Aorta (tissue), 5 donors: Measurements from ENCODE around the gene OR10H2. TPM values are rescaled to one million over a fixed set of nuclear protein-coding genes. Genes with fewer than 3 reads are reported as not detected.

ENCODE experiments used
- ATAC-seq: fragments of 200-7000 bp; cut with Tn5 transposase; one replicate; pipeline ENCODE4 v1.9.1; 2022; ENCODE audit warnings: moderate library complexity; ENCODE audit not compliant: low FRiP score
- DNase-seq, 2 donors: peaks; one replicate each; pipeline ENCODE4 v3.0.0-alpha.2; 2020
- H3K27ac ChIP-seq, 2 donors: one replicate each; pipeline ENCODE4 v1.5.1; 2013; ENCODE audit warnings: low read length in 2 of 2, mild to moderate bottlenecking in 2 of 2, moderate library complexity in 2 of 2, control low read depth in 1 of 2, inconsistent platforms in 1 of 2, low read depth in 1 of 2
- H3K27me3 ChIP-seq, 2 donors: one replicate each; pipeline ENCODE4 v1.6.1; 2013; ENCODE audit warnings: control low read depth in 1 of 2, low read length in 1 of 2, mild to moderate bottlenecking in 1 of 2, moderate library complexity in 1 of 2; ENCODE audit not compliant: insufficient read depth in 2 of 2, control insufficient read depth in 1 of 2
- H3K36me3 ChIP-seq, 2 donors: one replicate each; pipeline ENCODE4 v1.6.1; 2013; ENCODE audit warnings: control low read depth in 1 of 2, low read length in 1 of 2, mild to moderate bottlenecking in 1 of 2; ENCODE audit not compliant: insufficient read depth in 2 of 2, control insufficient read depth in 1 of 2
- H3K4me1 ChIP-seq, 2 donors: one replicate each; pipeline ENCODE4 v1.6.1; 2013; ENCODE audit warnings: low read length in 2 of 2, control low read depth in 1 of 2, mild to moderate bottlenecking in 1 of 2, moderate library complexity in 1 of 2; ENCODE audit not compliant: insufficient read depth in 2 of 2, control insufficient read depth in 1 of 2
- H3K4me3 ChIP-seq, 2 donors: one replicate each; pipeline ENCODE4 v1.5.1; 2013; ENCODE audit warnings: low read length in 2 of 2, control low read depth in 1 of 2, mild to moderate bottlenecking in 1 of 2
- H3K9me3 ChIP-seq: one replicate; pipeline ENCODE4 v1.6.1; 2013; ENCODE audit warnings: mild to moderate bottlenecking, low read length; ENCODE audit not compliant: control insufficient read depth
- WGBS, 2 donors: extraction: QIAGEN DNeasy Blood & Tissue Kit; methylation state at CpG; one replicate each; pipeline ENCODE4 v1.1.7; 2013; 5-methylcytosine and 5-hydroxymethylcytosine counted together
- intact Hi-C, 2 donors: fragments of 100-400 bp; cut with DNase I; formaldehyde crosslinking; loops; one replicate each; pipeline versions ENCODE4 v1.14.2 to v1.15.0; 2022
- polyA plus RNA-seq, 2 donors: library from polyadenylated mRNA; stranded (reverse); fragments of 200-250 nt; gene quantifications; one replicate each; pipeline ENCODE4 v1.2.3, GENCODE V29; 2013
- total RNA-seq, 2 donors: library from RNA; stranded (reverse); fragmentation: NEBNext Ultra II Directional; extraction: Animal tissue kit (Norgen Biotek cat#: 25700); gene quantifications; one replicate each; pipeline ENCODE4 v1.2.1, GENCODE V29; 2021
- donor health status: healthy with polysubstance abuse.
- donor health status: Bipolar disorder and iron deficiency.
- donor health status: DM: no; HTN: no; CAD: no.
- donor health status: DM: no; HTN: no; CAD: no.
- donor health status: DM: yes; HTN: yes; CAD: no.

OR10H2 gene
- total and polyA plus RNA-seq, 4 donors, result not detected

DNA sequence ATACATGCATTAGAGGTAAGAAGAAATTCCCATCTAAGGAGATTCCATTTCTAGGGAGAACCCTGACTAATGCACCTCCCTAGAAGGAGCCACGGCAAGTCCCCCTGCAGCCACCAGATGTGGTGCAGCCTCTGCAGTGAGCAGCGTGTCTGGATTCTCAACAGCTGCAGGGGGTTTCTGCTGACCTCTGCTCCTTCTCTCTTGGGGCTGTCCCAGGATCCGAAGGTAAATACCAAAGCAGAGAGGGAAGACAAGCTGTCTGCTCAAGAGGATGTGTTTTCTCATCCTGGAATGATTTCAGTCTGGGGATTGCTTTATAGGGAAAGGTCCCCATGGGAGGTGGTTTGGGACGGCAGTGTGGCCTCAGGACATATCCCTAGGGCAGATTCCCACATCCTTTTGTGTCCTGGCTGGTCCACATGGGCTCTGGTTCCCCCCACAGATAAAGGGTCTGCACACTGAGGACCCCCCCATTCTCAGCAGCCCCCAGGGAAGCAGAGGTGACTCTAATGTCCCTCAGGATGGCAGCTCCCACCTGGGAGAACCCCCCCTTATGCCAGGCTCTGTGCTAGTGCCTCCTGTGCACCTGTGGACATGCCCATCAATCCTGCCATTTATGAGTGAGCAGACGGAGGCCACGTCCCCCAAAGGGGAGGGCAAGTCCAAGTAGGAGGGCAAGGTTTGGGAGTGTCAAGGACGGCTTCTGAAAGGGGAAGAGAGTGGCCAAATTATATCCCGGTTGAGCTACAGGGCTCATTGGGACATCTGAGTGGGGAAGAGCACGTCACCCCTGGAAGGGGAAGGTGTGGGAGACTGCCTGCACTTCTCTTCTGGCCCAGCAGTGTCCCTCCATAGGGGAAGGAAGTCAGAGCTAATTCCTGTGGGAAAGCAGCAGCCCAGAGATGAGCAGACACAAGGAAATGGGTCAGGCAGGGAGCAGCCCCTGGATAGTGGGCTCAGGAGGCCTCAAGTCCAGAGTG, 49.5 kb downstream of the OR10H2 start:
- no peak for DNase-seq
- H3K4me1 ChIP-seq, result no peaks in the 10 kb centered on the region
- 48 to 67% methylated on average over 9 of the region's 9 CpGs for WGBS, 2 donors
- no peak overlapping the region for H3K4me3 ChIP-seq
- H3K27ac ChIP-seq, result no peak overlapping the region
- no peak for ATAC-seq
- no peaks in the 10 kb centered on the region for H3K36me3 ChIP-seq
- H3K9me3 ChIP-seq, result no peaks in the 10 kb centered on the region
- intact Hi-C loops, result no loop called here
- H3K27me3 ChIP-seq, result no peaks in the 10 kb centered on the region

Other genes starting within 250 kb of the OR10H2 start
- gene PGLYRP2, start 248.5 kb upstream of the OR10H2 start, total RNA-seq, result not detected
- not detected for gene PGLYRP2, start 248.5 kb upstream of the OR10H2 start, polyA plus RNA-seq
- gene CYP4F22, start 219.5 kb upstream of the OR10H2 start, total RNA-seq, result not detected
- not detected for gene CYP4F22, start 219.5 kb upstream of the OR10H2 start, polyA plus RNA-seq
- gene CYP4F8, start 112.8 kb upstream of the OR10H2 start, total RNA-seq, result not detected
- gene CYP4F8, start 112.8 kb upstream of the OR10H2 start, polyA plus RNA-seq, result not detected
- gene CYP4F3, start 87.1 kb upstream of the OR10H2 start, total RNA-seq, result under 1 TPM; 0.71 to 0.90 TPM
- gene CYP4F3, start 87.1 kb upstream of the OR10H2 start, polyA plus RNA-seq, result not detected
- 10 to 100 TPM in 1 of 2 donors, 1 to 10 TPM in 1; 3.1 to 14.1 TPM for gene CYP4F12, start 54.9 kb upstream of the OR10H2 start, total RNA-seq
- gene CYP4F12, start 54.9 kb upstream of the OR10H2 start, polyA plus RNA-seq, result 1 to 10 TPM in 1 of 2 donors, under 1 TPM in 1; 0.43 to 7.0 TPM
- gene OR10H3, start 10.0 kb downstream of the OR10H2 start, total RNA-seq, result not detected
- gene OR10H3, start 10.0 kb downstream of the OR10H2 start, polyA plus RNA-seq, result not detected
- gene OR10H5, start 59.6 kb downstream of the OR10H2 start, total RNA-seq, result not detected
- gene OR10H5, start 59.6 kb downstream of the OR10H2 start, polyA plus RNA-seq, result not detected
- under 1 TPM in 1 of 2 donors, not detected in 1; 0.10 TPM for gene OR10H1, start 87.6 kb downstream of the OR10H2 start, total RNA-seq
- not detected for gene OR10H1, start 87.6 kb downstream of the OR10H2 start, polyA plus RNA-seq
- not detected for gene CYP4F2, start 170.1 kb downstream of the OR10H2 start, total RNA-seq
- 1 to 10 TPM in 1 of 2 donors, not detected in 1; 4.4 TPM for gene CYP4F2, start 170.1 kb downstream of the OR10H2 start, polyA plus RNA-seq
- 10 to 100 TPM in 1 of 2 donors, 1 to 10 TPM in 1; 3.9 to 11.0 TPM for gene CYP4F11, start 206.5 kb downstream of the OR10H2 start, total RNA-seq
- 10 to 100 TPM in 1 of 2 donors, 1 to 10 TPM in 1; 1.5 to 10.4 TPM for gene CYP4F11, start 206.5 kb downstream of the OR10H2 start, polyA plus RNA-seq
- gene OR10H4, start 221.0 kb downstream of the OR10H2 start, total RNA-seq, result not detected
- gene OR10H4, start 221.0 kb downstream of the OR10H2 start, polyA plus RNA-seq, result not detected